ENCODE measurements around the gene DGKB. TPM values are rescaled to one million over a fixed set of nuclear protein-coding genes. Genes with fewer than 3 reads are reported as not detected.

Gene DGKB
- total and polyA plus RNA-seq, 8 donors = 0.20 to 260 (median 3.2) TPM; not detected in 4

DNA sequence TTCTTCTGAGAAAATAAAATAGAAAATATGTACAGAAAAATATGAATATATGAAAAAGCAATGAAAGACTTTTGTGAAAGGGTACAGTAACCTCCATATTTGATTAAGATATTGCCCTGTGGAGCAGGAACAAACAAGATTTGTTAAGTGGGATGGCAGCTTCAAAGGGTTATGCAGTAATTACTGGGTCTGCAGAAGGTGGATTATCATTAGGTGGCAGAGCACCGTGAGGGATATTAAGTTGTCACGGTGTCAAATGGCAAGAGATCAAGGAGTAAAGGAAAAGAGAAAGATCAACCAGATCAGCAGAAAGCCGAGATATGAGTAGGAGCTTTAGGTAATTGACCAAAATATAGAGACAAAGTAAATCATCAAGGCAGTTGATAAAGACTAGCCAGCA lies 44.1 kb downstream of the DGKB start:
- intact Hi-C loops (cut with DNase I; ENCODE audit: low total_unique reads) = no loop called here
- no peaks in the 10 kb centered on the region for H3K27me3 ChIP-seq
- DNase-seq = no peak
- no peaks in the 10 kb centered on the region for H3K36me3 ChIP-seq
- no peak overlapping the region for H3K4me3 ChIP-seq
- H3K4me1 ChIP-seq = peaks cover 0 to 9% (median 0%) of the 10 kb centered on the region in 4 donors
- no peaks in the 10 kb centered on the region for H3K9me3 ChIP-seq
- H3K27ac ChIP-seq = no peak overlapping the region
- 22 to 38% (median 33%) methylated on average over 3 of the region's 3 CpGs for WGBS, 5 donors
- no peak for TF ChIP-seq POLR2AphosphoS5 (IDR thresholded peaks at IDR 0.05)
- TF ChIP-seq, protein P1, sequence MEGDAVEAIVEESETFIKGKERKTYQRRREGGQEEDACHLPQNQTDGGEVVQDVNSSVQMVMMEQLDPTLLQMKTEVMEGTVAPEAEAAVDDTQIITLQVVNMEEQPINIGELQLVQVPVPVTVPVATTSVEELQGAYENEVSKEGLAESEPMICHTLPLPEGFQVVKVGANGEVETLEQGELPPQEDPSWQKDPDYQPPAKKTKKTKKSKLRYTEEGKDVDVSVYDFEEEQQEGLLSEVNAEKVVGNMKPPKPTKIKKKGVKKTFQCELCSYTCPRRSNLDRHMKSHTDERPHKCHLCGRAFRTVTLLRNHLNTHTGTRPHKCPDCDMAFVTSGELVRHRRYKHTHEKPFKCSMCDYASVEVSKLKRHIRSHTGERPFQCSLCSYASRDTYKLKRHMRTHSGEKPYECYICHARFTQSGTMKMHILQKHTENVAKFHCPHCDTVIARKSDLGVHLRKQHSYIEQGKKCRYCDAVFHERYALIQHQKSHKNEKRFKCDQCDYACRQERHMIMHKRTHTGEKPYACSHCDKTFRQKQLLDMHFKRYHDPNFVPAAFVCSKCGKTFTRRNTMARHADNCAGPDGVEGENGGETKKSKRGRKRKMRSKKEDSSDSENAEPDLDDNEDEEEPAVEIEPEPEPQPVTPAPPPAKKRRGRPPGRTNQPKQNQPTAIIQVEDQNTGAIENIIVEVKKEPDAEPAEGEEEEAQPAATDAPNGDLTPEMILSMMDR (IDR thresholded peaks at IDR 0.05) = no peak
- no peak for TF ChIP-seq POLR2A (IDR thresholded peaks at IDR 0.05)
- no peak for TF ChIP-seq EP300 (IDR thresholded peaks at IDR 0.05)

DNA sequence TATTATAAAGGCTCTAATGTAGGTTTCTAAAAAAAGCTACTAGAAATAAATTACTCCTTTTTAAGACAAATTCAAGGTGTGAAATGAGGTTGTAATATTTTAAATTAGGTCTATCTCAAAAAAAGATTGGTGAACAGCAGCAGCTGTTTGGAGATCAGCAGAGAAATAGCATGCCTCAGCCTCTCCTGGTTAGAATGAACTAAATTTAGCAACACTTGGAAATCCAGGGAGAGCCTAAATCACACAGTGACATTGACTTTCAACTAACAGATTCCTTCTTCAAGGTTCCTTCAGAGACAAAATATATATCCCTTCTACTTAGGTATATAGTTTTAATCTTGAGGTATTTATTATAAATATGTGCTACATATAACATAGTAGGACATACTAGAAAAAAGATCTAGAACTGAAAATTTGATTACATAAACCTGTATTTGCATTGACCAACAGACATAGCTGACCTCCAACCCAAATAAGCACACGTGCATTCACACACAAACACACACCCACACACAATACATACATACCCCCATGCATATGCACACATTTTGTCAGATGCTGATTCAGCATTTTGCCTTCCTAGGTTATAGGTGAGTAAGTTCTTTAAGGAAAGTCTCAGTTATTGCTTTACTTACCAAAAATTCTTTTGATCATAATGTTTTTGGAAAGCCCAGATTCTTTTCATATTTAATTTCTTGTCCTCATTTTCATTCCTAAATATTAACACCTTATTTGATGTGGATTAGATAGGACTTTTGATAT lies 47.3 kb downstream of the DGKB start:
- 14 to 50% (median 25%) methylated on average over 1 of the region's 1 CpG for WGBS, 5 donors
- H3K27me3 ChIP-seq = no peaks in the 10 kb centered on the region
- no peaks in the 10 kb centered on the region for H3K36me3 ChIP-seq
- TF ChIP-seq POLR2AphosphoS5 (IDR thresholded peaks at IDR 0.05) = no peak
- TF ChIP-seq, protein P1 (IDR thresholded peaks at IDR 0.05) = no peak
- TF ChIP-seq EP300 (IDR thresholded peaks at IDR 0.05) = no peak
- no peak for TF ChIP-seq POLR2A (IDR thresholded peaks at IDR 0.05)
- no peak for DNase-seq
- intact Hi-C loops (cut with DNase I; ENCODE audit: low total_unique reads) = no loop called here
- no peaks in the 10 kb centered on the region for H3K9me3 ChIP-seq
- peaks cover 0 to 9% (median 0%) of the 10 kb centered on the region in 4 donors for H3K4me1 ChIP-seq
- H3K4me3 ChIP-seq = no peak overlapping the region
- H3K27ac ChIP-seq = no peak overlapping the region

DNA sequence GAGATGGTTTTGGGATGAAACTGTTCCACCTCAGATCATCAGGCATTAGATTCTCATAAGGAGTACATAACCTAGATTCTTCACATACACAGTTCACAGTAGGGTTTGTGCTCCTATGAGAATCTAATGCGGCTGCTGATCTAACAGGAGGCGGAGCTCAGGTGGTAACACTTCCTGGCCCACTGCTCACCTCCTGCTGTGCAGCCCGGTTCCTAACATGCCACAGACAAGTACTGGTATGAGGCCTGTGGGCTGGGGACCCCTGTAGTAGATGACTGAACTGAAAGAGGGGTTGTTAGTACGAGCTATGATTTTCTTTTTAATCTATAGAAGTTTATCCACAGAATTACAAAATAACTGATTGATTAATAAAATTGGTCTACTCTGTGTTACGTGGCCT lies 48.1 kb downstream of the DGKB start:
- TF ChIP-seq, protein P1 (IDR thresholded peaks at IDR 0.05) = no peak
- no peak for TF ChIP-seq POLR2AphosphoS5 (IDR thresholded peaks at IDR 0.05)
- no peak for TF ChIP-seq POLR2A (IDR thresholded peaks at IDR 0.05)
- TF ChIP-seq EP300 (IDR thresholded peaks at IDR 0.05) = no peak
- Histone ChIP-seq H3K4me3 (no peak overlapping the region), H3K9me3 (no peaks in the 10 kb centered on the region), H3K27ac (no peak overlapping the region), H3K27me3 (no peaks in the 10 kb centered on the region), H3K4me1 (peaks cover 0 to 9% (median 0%) of the 10 kb centered on the region in 4 donors), H3K36me3 (no peaks in the 10 kb centered on the region)
- no peak for DNase-seq
- intact Hi-C loops (cut with DNase I; ENCODE audit: low total_unique reads) = no loop called here
- WGBS, 5 donors = 66 to 83% (median 80%) methylated on average over 5 of the region's 5 CpGs

DNA sequence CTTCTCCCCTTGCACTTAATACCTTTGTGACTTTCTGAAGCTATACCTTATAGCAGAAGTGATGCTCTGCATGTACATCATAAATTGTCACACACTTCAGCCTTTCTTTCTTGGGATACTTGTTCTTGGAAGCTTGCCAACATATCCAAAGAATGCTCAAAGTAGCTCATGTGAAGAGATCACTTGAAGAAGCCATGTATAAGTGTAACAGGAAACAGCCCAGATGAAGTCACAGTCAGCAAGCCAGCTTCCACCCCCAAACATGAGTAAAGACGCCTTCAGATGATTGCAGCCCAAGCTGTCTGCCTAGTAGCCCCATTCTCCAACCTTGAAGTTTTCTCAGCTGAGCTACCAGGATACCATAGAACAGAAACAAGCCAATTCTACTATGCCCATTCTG lies 50.9 kb downstream of the DGKB start:
- TF ChIP-seq POLR2AphosphoS5 (IDR thresholded peaks at IDR 0.05) (no peak), POLR2A (IDR thresholded peaks at IDR 0.05) (no peak), EP300 (IDR thresholded peaks at IDR 0.05) (no peak)
- TF ChIP-seq, protein P1 (IDR thresholded peaks at IDR 0.05) = no peak
- Histone ChIP-seq H3K4me1 (peaks cover 0 to 9% (median 0%) of the 10 kb centered on the region in 4 donors), H3K9me3 (no peaks in the 10 kb centered on the region), H3K27ac (no peak overlapping the region), H3K36me3 (no peaks in the 10 kb centered on the region), H3K4me3 (no peak overlapping the region), H3K27me3 (no peaks in the 10 kb centered on the region)
- intact Hi-C loops (cut with DNase I; ENCODE audit: low total_unique reads) = no loop called here
- DNase-seq = no peak
- 44 to 80% (median 69%) methylated on average over 1 of the region's 1 CpG for WGBS, 5 donors

All from stomach (tissue), 9 donors.